GM18511 (cell line): Measurements from ENCODE around the gene RNF103.
"Not testable (repeated sequence)": the region's sequence is repeated elsewhere in the genome, so short reads cannot be mapped to it uniquely, and the experiment has no call there.

Experiments
- ATAC-seq: cut with Tn5 transposase; IDR thresholded peaks from one replicate; pipeline ENCODE4 v1.9.1; 2021; ENCODE audit warnings: mild to moderate bottlenecking, moderate library complexity; ENCODE audit not compliant: unreplicated experiment

Gene RNF103, protein sequence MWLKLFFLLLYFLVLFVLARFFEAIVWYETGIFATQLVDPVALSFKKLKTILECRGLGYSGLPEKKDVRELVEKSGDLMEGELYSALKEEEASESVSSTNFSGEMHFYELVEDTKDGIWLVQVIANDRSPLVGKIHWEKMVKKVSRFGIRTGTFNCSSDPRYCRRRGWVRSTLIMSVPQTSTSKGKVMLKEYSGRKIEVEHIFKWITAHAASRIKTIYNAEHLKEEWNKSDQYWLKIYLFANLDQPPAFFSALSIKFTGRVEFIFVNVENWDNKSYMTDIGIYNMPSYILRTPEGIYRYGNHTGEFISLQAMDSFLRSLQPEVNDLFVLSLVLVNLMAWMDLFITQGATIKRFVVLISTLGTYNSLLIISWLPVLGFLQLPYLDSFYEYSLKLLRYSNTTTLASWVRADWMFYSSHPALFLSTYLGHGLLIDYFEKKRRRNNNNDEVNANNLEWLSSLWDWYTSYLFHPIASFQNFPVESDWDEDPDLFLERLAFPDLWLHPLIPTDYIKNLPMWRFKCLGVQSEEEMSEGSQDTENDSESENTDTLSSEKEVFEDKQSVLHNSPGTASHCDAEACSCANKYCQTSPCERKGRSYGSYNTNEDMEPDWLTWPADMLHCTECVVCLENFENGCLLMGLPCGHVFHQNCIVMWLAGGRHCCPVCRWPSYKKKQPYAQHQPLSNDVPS

DNA sequence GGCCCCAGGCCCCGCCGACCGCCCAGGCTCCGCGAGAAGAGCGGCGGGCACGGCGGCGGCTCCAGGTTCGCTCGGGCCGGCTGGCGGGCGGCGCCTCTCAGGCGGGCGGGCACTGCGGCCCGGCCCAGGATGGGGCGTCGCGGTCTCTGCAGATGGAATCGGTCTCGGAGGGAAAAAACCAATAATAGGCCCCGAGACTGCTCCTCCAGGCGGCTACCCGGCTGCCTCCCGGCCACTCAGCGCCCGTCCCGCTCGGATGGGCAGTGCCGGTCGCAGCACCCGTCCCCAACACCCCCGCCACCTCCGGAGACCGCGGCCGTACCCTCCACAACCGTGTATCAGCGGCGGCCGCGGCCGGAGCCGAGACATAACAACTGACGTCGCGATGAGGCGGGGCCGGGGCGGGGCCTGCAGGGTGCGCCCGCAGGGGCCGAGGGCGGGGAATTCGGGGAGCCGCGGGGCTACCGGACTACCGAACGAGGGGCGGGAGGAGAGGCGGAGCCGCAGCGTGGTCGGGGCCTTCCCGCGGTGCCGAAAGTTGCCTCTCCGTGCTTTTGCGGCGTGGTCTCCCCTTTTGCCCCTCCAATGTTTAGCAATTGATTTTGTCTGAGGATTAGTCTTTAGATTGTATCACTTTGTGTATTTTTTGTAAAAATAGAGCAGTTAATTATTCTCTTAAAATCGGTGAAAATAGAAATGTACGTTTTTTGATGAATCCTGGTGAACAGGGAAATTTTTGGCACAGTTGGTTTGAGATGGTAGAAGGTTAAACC, at the start of gene RNF103:
TSS of gene RNF103 (minus strand) at position 372 of the 773 bp plus-strand sequence. CDS start 979 bp downstream, outside the sequence.
- ATAC-seq: peak; percentile 80

GRCh38 chr2:86673011-86673410, 49.3 kb upstream of the RNF103 start:
- no peak for ATAC-seq

DNA sequence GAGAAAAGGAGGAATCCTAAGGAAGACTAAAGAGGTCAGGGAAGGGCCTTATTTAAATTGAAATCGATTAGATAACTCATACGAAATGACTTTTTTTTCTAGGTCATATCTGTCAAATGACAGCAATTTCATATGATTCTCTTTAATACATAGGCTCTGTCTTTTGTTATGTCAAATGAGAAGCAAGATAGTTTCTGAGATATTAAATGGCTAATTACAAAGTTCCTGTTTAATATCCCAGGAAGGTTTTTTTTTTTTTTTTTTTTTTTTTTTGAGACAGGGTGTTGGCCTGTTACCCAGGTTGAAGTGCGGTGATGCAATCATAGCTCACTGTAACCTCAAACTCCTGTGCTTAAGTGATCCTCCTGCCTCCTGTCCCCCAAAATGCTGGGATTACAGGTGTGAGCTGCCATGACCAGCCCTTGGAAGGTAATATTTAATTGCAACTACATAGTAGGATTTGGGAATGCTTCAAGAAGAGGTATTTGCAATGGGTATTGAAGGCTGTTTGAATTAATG, 48.4 kb upstream of the RNF103 start:
- no peak for ATAC-seq

DNA sequence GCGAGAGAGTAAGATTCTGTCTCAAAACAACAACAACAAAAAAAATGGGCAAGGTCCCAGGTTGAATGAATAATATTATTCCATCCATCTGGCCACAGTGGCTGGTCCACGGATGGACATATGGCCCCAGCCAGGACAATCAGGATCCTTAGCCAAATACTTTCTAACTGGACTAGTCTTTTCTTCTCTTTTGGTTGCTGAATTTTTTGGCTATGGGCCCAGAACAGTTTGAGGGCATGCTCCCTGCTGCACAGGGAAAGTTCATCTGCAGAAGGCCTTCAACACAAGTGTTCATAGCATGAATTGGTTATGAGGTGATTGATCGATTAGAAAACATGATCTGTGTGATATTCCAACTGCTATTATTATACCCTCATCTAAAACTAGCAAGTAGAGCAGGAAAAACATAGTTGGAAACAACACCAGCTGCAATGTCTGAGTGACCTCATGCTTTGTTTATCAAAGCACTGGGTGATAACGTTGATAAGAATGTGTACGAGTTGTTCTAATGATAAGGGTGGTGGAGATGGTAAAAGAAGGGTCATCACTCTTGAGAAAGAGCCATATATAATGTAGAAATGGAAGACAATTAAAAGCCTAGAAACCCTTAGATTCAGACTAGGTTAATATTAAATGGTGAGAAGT, 47.8 kb upstream of the RNF103 start:
- ATAC-seq: no peak

DNA sequence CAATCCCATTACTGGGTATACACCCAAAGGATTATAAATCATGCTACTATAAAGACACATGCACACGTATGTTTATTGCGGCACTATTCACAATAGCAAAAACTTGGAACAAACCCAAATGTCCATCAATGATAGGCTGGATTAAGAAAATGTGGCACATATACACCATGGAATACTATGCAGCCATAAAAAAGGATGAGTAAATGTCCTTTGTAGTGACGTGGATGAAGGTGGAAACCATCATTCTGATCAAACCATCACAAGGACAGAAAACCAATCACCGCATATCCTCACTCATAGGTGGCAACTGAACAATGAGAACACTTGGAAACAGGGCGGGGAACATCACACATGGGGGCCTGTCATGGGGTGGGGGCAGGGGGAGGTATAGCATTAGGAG, 45.7 kb upstream of the RNF103 start:
- not testable (repeated sequence) for ATAC-seq

DNA sequence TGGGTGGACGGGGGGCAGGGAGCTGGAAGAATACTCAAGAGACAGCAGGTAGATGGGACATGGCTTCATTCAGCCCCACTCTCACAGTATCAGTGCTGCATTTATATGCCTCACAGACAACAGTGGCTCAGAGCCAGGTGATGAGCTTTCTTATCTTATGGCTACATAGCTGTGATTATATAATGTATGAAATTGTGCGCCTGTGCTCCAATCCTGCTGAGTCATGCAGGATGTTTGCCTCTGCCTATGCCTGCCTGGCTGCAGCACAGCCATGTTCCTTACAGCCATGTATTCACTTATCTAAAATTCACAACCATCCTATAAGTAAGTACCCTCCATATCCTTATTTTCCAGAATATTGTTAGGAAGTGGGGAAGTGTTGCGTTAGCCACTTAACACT, 37.7 kb upstream of the RNF103 start:
- ATAC-seq: no peak

DNA sequence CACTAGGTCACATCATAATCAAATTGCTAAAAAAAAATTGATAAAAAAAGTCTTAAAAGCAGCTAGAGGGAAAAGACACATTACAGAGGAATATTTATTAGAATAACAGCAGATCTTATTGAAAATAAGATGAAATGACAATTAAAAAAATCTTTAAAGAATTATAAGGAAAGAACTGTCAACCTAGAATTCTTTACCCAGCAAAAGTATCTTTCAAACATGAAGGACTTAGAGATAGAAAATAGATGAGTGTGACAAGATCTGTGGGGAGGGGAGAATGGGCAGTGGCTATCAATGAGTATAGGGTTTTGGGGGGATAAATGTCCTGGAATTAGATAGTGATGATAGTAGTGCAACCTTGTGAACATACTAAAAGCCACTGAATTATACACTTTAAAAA, 26.5 kb upstream of the RNF103 start:
- ATAC-seq: no peak

DNA sequence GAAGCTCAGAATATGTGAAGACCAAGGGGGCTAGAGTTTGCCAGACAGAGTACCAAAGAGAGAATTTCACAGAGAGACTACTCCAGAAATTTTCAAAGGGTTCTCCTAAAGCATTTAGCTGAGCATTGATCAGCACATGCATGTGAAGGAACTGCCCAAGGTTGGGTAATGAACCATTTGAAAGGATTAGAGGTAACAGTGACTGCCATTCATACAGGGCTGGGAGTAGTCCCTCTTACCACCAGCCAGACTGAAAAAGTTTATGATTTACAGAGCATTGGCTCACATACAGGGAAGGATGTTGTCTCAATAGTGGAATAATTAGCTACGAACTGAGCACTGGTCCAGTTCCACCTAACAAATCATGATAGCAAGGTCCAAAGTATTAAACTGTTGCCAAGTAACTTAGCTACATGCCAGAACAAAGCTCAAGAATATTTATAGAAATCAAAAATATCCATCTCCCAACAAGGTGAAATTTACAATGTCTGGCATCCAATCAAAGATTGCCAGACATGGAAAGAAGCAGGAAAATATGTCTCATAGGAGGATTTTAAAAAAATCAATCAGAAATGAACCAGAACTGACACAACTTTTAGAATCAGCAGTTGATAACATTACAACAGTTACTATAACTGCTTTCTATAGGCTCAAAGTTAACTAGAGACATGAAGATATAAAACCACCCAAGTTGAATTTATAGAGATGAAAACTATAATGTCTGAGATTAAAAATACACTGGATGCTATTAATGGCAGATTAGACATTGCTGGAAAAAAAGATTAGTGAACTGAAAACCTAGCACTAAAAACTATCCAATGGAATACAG, 25.7 kb upstream of the RNF103 start:
- ATAC-seq: no peak

DNA sequence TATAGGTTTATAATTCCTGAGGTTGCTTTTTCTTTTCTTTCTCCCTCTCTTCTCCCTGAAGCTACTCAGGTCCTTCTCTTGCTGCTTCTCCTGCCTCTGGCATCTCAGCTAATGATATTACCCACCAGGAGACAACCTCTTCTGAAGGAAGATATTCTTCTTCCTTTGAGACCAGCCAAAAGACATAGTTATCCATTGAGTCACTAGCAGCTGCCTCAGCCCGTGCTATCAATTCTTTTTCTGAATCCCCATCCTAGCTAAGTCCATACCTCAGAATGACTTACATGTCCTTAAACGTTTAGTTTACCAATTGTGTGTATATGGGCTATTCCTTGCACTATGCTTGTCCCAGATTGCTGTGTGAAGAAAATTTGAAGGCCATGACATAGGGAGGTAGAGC, 25.0 kb upstream of the RNF103 start:
- no peak for ATAC-seq

- ATAC-seq: no peak
Measured at GRCh38 chr2:86646865-86647264, 23.2 kb upstream of the RNF103 start.

GRCh38 chr2:86646329-86646728, 22.7 kb upstream of the RNF103 start:
- ATAC-seq: no peak

DNA sequence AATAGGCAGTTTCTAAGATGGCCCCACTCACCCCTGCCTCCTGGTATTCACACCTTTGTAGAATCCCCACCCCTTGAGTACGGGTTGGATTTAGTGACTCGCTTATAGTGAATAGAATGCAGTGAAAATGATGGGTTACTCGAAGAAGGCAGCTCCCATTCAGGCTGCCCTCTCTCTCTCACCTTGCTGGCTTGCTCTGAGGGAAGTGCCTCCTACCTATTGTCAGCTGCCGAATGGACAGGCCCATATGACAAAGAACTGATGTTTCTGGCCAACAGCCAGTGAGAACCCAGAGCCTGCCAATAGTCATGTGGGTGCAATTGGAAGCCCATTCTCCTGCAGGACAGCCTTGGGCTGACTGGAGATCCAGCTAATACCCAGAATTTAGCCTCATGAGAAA, 22.1 kb upstream of the RNF103 start:
- no peak for ATAC-seq

DNA sequence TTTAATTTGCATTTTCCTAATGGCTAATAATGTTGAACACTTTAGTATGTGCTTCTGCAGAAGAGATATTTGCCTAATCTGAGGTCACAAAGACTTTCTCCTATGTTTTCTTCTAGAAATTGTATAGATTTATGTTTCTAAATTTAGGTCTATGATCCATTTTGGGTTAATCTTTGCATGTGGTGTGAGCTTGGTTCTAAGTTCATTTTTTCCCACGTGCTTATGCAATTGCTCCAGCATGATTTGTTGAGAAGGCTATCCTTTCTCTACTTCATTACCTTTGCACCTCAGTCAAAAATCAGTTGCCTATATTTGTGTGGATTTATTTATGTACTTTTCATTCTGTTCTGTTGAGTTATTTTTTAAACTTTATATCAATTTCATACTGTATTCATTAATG, 15.0 kb upstream of the RNF103 start:
- ATAC-seq: no peak

DNA sequence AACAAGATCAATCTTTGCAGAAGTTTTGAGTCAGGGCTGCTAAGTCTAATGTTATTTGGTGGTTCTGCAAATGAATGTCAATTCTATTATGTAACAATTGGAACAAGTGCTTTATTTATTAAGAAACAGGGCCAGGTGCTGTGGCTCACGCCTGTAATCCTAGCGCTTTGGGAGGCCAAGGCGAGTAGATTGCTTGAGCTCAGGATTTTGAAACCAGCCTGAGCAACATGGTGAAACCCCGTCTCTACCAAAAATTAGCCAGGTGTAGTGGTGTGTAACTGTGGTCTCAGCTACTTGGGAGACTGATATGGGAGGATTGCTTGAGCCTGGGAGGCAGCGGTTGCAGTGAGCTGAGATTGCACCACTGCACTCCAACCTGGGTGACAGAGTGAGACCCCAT, 13.2 kb upstream of the RNF103 start:
- peak; percentile 62 for ATAC-seq

- no peak for ATAC-seq
Measured at GRCh38 chr2:86634352-86634751, 10.7 kb upstream of the RNF103 start.

GRCh38 chr2:86633155-86633651, 9.5 kb upstream of the RNF103 start:
- ATAC-seq: no peak

- no peak for ATAC-seq
Measured at GRCh38 chr2:86632672-86633071, 9.0 kb upstream of the RNF103 start.

GRCh38 chr2:86631846-86632485, 8.3 kb upstream of the RNF103 start:
- ATAC-seq: no peak

DNA sequence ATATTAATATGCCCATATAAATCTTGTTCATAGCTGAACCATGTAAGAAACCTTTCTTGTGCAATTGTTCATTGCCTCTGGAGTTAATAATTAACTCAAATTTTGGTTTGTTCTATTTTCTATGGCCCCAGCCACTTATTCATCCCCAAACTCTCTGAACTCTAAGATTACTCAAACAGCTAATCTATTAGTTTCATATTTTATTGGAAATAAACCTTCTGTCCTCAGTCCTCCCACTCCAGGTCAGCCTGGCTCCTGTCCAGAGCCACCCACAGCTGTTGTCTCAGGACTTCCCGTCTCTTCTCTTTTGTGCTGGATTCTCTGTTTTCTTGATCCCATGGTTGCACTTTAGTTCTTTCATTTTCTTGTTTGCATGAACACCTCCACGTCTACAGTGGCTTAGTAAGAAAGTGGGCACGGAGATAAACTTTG, 4.4 kb upstream of the RNF103 start:
- ATAC-seq: peak; percentile 24
